ENCODE measurements around the gene P2RX3. TPM values are rescaled to one million over a fixed set of nuclear protein-coding genes. Genes with fewer than 3 reads are reported as not detected.

The P2RX3 gene
- total and polyA plus RNA-seq, 2 experiments from 2014 or later: 0.15 to 0.35 TPM

Other genes with a start within 250 kb of the P2RX3 start
- gene LRRC55, start 156.4 kb upstream of the P2RX3 start, total RNA-seq (2014; rRNA removed; shearing (Covaris generic)): 1.4 and 1.5 TPM in 2 replicates
- 0.10 and 0.15 TPM in 2 replicates for gene LRRC55, start 156.4 kb upstream of the P2RX3 start, polyA plus RNA-seq (2016; fragmentation: Nextera tagmentation; extraction: Ambion mirVana)
- gene APLNR, start 101.1 kb upstream of the P2RX3 start, total RNA-seq (2014; rRNA removed; shearing (Covaris generic)): 0.10 and 0.12 TPM in 2 replicates
- gene APLNR, start 101.1 kb upstream of the P2RX3 start, polyA plus RNA-seq (2016; fragmentation: Nextera tagmentation; extraction: Ambion mirVana): not detected in 2 replicates
- 61.0 and 72.2 TPM in 2 replicates for gene TNKS1BP1, start 13.4 kb upstream of the P2RX3 start, total RNA-seq (2014; rRNA removed; shearing (Covaris generic))
- 64.2 and 72.9 TPM in 2 replicates for gene TNKS1BP1, start 13.4 kb upstream of the P2RX3 start, polyA plus RNA-seq (2016; fragmentation: Nextera tagmentation; extraction: Ambion mirVana)
- 210 and 216 TPM in 2 replicates for gene SSRP1, start 2.5 kb upstream of the P2RX3 start, total RNA-seq (2014; rRNA removed; shearing (Covaris generic))
- gene SSRP1, start 2.5 kb upstream of the P2RX3 start, polyA plus RNA-seq (2016; fragmentation: Nextera tagmentation; extraction: Ambion mirVana): 205 and 225 TPM in 2 replicates
- not detected in 2 replicates for gene PRG3, start 42.8 kb downstream of the P2RX3 start, total RNA-seq (2014; rRNA removed; shearing (Covaris generic))
- not detected in 2 replicates for gene PRG3, start 42.8 kb downstream of the P2RX3 start, polyA plus RNA-seq (2016; fragmentation: Nextera tagmentation; extraction: Ambion mirVana)
- not detected in 2 replicates for gene PRG2, start 52.3 kb downstream of the P2RX3 start, total RNA-seq (2014; rRNA removed; shearing (Covaris generic))
- not detected in 2 replicates for gene PRG2, start 52.3 kb downstream of the P2RX3 start, polyA plus RNA-seq (2016; fragmentation: Nextera tagmentation; extraction: Ambion mirVana)
- 23.7 and 24.8 TPM in 2 replicates for gene SLC43A3, start 88.8 kb downstream of the P2RX3 start, total RNA-seq (2014; rRNA removed; shearing (Covaris generic))
- 11.5 and 14.3 TPM in 2 replicates for gene SLC43A3, start 88.8 kb downstream of the P2RX3 start, polyA plus RNA-seq (2016; fragmentation: Nextera tagmentation; extraction: Ambion mirVana)
- 15.9 and 16.1 TPM in 2 replicates for gene RTN4RL2, start 122.2 kb downstream of the P2RX3 start, total RNA-seq (2014; rRNA removed; shearing (Covaris generic))
- gene RTN4RL2, start 122.2 kb downstream of the P2RX3 start, polyA plus RNA-seq (2016; fragmentation: Nextera tagmentation; extraction: Ambion mirVana): 13.1 and 13.9 TPM in 2 replicates
- gene SLC43A1, start 177.3 kb downstream of the P2RX3 start, total RNA-seq (2014; rRNA removed; shearing (Covaris generic)): 49.7 and 49.8 TPM in 2 replicates
- gene SLC43A1, start 177.3 kb downstream of the P2RX3 start, polyA plus RNA-seq (2016; fragmentation: Nextera tagmentation; extraction: Ambion mirVana): 19.6 and 19.7 TPM in 2 replicates
- 59.1 and 75.8 TPM in 2 replicates for gene TIMM10, start 192.4 kb downstream of the P2RX3 start, total RNA-seq (2014; rRNA removed; shearing (Covaris generic))
- 193 and 194 TPM in 2 replicates for gene TIMM10, start 192.4 kb downstream of the P2RX3 start, polyA plus RNA-seq (2016; fragmentation: Nextera tagmentation; extraction: Ambion mirVana)
- gene SMTNL1, start 199.2 kb downstream of the P2RX3 start, total RNA-seq (2014; rRNA removed; shearing (Covaris generic)): 0.31 TPM in 1 of 2 replicates, not detected in the other
- 0.14 and 0.70 TPM in 2 replicates for gene SMTNL1, start 199.2 kb downstream of the P2RX3 start, polyA plus RNA-seq (2016; fragmentation: Nextera tagmentation; extraction: Ambion mirVana)
- gene UBE2L6, start 229.3 kb downstream of the P2RX3 start, total RNA-seq (2014; rRNA removed; shearing (Covaris generic)): 42.2 and 52.0 TPM in 2 replicates
- 46.0 and 46.5 TPM in 2 replicates for gene UBE2L6, start 229.3 kb downstream of the P2RX3 start, polyA plus RNA-seq (2016; fragmentation: Nextera tagmentation; extraction: Ambion mirVana)